CD4-positive, alpha-beta T cell treated with Interleukin-2 at 100 ng/mL for 4 hours (primary cell): ENCODE data around the gene IL31.

Experiments
- DNase-seq: peaks from one replicate; pipeline ENCODE4 v3.0.0-alpha.2; 2020; ENCODE audit warnings: low spot score

Gene IL31

GRCh38 chr12:122155705-122156104 lies 18.3 kb downstream of the IL31 start:
- no peak for DNase-seq

GRCh38 chr12:122152754-122153153 lies 21.3 kb downstream of the IL31 start:
- no peak for DNase-seq

GRCh38 chr12:122150127-122150681 lies 23.8 kb downstream of the IL31 start:
- DNase-seq = no peak

- DNase-seq = no peak
Observed at GRCh38 chr12:122148657-122149056, 25.4 kb downstream of the IL31 start.

- no peak for DNase-seq
Observed at GRCh38 chr12:122147514-122148290, 26.3 kb downstream of the IL31 start.

- DNase-seq = no peak
Observed at GRCh38 chr12:122145505-122146330, 28.3 kb downstream of the IL31 start.

GRCh38 chr12:122144885-122145284 lies 29.1 kb downstream of the IL31 start:
- no peak for DNase-seq

GRCh38 chr12:122142857-122143256 lies 31.2 kb downstream of the IL31 start:
- DNase-seq = no peak

GRCh38 chr12:122141911-122142725 lies 31.9 kb downstream of the IL31 start:
- DNase-seq = no peak

GRCh38 chr12:122140467-122141257 lies 33.4 kb downstream of the IL31 start:
- DNase-seq = no peak

GRCh38 chr12:122139941-122140340 lies 34.1 kb downstream of the IL31 start:
- DNase-seq = no peak

GRCh38 chr12:122139266-122139665 lies 34.8 kb downstream of the IL31 start:
- no peak for DNase-seq

- DNase-seq = no peak
Observed at GRCh38 chr12:122138616-122139015, 35.4 kb downstream of the IL31 start.

GRCh38 chr12:122138181-122138580 lies 35.8 kb downstream of the IL31 start:
- DNase-seq = no peak

- no peak for DNase-seq
Observed at GRCh38 chr12:122137681-122138080, 36.3 kb downstream of the IL31 start.

GRCh38 chr12:122137229-122137628 lies 36.8 kb downstream of the IL31 start:
- no peak for DNase-seq

- no peak for DNase-seq
Observed at GRCh38 chr12:122135437-122136031, 38.5 kb downstream of the IL31 start.

- no peak for DNase-seq
Observed at GRCh38 chr12:122133192-122133950, 40.6 kb downstream of the IL31 start.

GRCh38 chr12:122130150-122130549 lies 43.9 kb downstream of the IL31 start:
- DNase-seq = no peak

GRCh38 chr12:122129131-122129530 lies 44.9 kb downstream of the IL31 start:
- no peak for DNase-seq
